ENCODE results near the gene USP21. TPM values are rescaled to one million over a fixed set of nuclear protein-coding genes. Genes with fewer than 3 reads are reported as not detected.
A peak's percentile ranks its signal among the peaks of the same experiment; 100 is the strongest.

The USP21 gene
- total and polyA plus RNA-seq, 2 of the 13 experiments (the other 11 are each of a cell fraction or from before 2014, with no cell fraction given), result 10.1 to 33.1 TPM

GRCh38 chr1:161132410-161133219 lies 26.7 kb upstream of the USP21 start, which contains the start of gene DEDD (continued):
- TF ChIP-seq TBX2 (CRISPR knock-in tag; IDR thresholded peaks at IDR 0.05; ENCODE audit: borderline replicate concordance) (0 out of 2 replicates have a peak, but pooled peaks have one; percentile 48), CEBPG (CRISPR knock-in tag; IDR thresholded peaks at IDR 0.05) (no peak), MEIS1 (CRISPR knock-in tag; IDR thresholded peaks at IDR 0.05; ENCODE audit: borderline replicate concordance) (no peak), MAFF (IDR thresholded peaks at IDR 0.05; ENCODE audit: low read depth, low read length) (no peak), MED13 (CRISPR knock-in tag; IDR thresholded peaks at IDR 0.05) (no peak), ONECUT2 (CRISPR knock-in tag; IDR thresholded peaks at IDR 0.05) (0 out of 2 replicates have a peak, but pooled peaks have one; percentile 13), ZNF350 (CRISPR knock-in tag; IDR thresholded peaks at IDR 0.05; ENCODE audit: borderline replicate concordance, low read depth) (0 out of 2 replicates have a peak, but pooled peaks have one; percentile 19), IKZF1 (IDR thresholded peaks at IDR 0.05) (no peak), RBM22 (optimal IDR thresholded peaks at IDR 0.05; ENCODE audit: low read length) (no peak), TERF1 (CRISPR knock-in tag; IDR thresholded peaks at IDR 0.05) (no peak), FOXM1 (CRISPR knock-in tag; IDR thresholded peaks at IDR 0.05) (no peak), ZBTB34 (CRISPR knock-in tag; IDR thresholded peaks at IDR 0.05) (no peak), ZNF564 (CRISPR knock-in tag; IDR thresholded peaks at IDR 0.05) (no peak; the same call in 1 of the 2 replicates), KAT8 (CRISPR knock-in tag; IDR thresholded peaks at IDR 0.05) (peak; percentile 63; the same call in 1 of the 2 replicates), POLR2G (IDR thresholded peaks at IDR 0.05; ENCODE audit: low read depth, low read length) (peak; percentile 60)
- TF ChIP-seq, protein P1, sequence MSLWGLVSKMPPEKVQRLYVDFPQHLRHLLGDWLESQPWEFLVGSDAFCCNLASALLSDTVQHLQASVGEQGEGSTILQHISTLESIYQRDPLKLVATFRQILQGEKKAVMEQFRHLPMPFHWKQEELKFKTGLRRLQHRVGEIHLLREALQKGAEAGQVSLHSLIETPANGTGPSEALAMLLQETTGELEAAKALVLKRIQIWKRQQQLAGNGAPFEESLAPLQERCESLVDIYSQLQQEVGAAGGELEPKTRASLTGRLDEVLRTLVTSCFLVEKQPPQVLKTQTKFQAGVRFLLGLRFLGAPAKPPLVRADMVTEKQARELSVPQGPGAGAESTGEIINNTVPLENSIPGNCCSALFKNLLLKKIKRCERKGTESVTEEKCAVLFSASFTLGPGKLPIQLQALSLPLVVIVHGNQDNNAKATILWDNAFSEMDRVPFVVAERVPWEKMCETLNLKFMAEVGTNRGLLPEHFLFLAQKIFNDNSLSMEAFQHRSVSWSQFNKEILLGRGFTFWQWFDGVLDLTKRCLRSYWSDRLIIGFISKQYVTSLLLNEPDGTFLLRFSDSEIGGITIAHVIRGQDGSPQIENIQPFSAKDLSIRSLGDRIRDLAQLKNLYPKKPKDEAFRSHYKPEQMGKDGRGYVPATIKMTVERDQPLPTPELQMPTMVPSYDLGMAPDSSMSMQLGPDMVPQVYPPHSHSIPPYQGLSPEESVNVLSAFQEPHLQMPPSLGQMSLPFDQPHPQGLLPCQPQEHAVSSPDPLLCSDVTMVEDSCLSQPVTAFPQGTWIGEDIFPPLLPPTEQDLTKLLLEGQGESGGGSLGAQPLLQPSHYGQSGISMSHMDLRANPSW (CRISPR knock-in tag; IDR thresholded peaks at IDR 0.05; ENCODE audit: borderline replicate concordance), result no peak
- TF ChIP-seq, protein P2, sequence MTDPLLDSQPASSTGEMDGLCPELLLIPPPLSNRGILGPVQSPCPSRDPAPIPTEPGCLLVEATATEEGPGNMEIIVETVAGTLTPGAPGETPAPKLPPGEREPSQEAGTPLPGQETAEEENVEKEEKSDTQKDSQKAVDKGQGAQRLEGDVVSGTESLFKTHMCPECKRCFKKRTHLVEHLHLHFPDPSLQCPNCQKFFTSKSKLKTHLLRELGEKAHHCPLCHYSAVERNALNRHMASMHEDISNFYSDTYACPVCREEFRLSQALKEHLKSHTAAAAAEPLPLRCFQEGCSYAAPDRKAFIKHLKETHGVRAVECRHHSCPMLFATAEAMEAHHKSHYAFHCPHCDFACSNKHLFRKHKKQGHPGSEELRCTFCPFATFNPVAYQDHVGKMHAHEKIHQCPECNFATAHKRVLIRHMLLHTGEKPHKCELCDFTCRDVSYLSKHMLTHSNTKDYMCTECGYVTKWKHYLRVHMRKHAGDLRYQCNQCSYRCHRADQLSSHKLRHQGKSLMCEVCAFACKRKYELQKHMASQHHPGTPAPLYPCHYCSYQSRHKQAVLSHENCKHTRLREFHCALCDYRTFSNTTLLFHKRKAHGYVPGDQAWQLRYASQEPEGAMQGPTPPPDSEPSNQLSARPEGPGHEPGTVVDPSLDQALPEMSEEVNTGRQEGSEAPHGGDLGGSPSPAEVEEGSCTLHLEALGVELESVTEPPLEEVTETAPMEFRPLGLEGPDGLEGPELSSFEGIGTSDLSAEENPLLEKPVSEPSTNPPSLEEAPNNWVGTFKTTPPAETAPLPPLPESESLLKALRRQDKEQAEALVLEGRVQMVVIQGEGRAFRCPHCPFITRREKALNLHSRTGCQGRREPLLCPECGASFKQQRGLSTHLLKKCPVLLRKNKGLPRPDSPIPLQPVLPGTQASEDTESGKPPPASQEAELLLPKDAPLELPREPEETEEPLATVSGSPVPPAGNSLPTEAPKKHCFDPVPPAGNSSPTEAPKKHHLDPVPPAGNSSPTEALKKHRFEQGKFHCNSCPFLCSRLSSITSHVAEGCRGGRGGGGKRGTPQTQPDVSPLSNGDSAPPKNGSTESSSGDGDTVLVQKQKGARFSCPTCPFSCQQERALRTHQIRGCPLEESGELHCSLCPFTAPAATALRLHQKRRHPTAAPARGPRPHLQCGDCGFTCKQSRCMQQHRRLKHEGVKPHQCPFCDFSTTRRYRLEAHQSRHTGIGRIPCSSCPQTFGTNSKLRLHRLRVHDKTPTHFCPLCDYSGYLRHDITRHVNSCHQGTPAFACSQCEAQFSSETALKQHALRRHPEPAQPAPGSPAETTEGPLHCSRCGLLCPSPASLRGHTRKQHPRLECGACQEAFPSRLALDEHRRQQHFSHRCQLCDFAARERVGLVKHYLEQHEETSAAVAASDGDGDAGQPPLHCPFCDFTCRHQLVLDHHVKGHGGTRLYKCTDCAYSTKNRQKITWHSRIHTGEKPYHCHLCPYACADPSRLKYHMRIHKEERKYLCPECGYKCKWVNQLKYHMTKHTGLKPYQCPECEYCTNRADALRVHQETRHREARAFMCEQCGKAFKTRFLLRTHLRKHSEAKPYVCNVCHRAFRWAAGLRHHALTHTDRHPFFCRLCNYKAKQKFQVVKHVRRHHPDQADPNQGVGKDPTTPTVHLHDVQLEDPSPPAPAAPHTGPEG (CRISPR knock-in tag; IDR thresholded peaks at IDR 0.05), result peak; percentile 48; the same call in 1 of the 2 replicates
